Epidermal melanocyte (primary cell): ENCODE data around the gene GNAS-AS1.

Experiments
- DNase-seq: peaks from one replicate; pipeline ENCODE4 v3.0.0; 2011; ENCODE audit warnings: low spot score; ENCODE audit not compliant: insufficient read length

GNAS-AS1 gene

DNA sequence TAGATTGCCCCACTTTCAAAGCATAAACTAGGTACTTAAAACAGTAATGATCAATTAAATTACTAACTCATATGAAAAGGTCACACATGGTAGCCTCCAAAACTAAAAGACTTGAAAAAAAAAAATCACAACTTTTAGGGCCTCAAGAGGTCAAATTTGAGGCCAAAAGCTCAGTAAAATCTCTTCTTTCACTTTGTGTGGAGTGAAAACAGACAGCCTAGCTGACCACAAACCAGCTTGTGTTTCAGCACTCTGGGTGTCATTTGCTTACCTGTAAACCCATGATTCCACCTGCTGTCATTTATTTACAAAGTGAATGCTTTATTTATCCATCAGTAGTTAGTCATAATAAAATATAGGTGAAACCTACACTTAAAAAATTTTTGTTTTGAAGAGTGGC, 35.8 kb upstream of the GNAS-AS1 start:
- DNase-seq, result no peak

DNA sequence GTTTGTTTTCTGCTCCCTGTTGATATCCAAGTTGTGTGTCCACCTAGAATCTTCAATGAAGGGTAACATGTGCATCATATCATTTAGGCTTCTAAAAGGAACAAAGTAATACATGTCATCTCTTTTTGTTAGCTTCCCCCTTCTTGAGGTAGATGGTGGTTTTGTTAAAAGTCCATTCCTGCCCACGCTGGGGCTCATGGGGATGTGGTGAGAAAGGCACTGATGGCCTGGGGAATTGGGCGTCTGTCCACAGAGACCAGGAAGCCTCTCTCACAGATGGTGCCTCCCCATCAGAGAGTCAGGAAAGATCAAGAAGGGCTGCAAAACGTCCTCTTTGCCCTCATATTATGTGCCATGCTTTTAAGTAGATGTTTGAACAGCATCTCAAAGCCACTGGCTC, 34.3 kb upstream of the GNAS-AS1 start:
- no peak for DNase-seq

DNA sequence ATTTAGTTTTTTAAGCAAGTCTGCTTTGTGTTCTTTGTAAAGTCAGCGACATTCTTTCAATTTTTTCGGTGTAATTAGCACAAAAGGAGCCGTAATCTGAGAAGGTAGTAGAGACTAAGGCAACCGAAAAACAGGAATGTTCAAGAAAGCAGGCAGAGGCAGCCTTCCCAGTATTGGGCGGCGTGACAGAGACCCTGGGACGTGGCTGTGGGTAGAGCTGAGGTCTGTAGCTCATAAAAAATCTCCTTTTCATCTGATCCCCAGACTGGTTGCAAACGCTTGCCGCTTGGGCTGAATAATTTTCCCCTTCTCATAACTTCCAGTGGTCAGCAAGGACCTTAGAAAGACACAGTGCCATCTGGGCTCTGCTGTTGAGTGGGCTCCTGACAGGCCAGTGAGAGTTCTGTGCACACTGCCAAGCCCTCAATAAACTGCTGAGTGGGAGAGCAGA, 32.6 kb upstream of the GNAS-AS1 start:
- DNase-seq, result no peak

DNA sequence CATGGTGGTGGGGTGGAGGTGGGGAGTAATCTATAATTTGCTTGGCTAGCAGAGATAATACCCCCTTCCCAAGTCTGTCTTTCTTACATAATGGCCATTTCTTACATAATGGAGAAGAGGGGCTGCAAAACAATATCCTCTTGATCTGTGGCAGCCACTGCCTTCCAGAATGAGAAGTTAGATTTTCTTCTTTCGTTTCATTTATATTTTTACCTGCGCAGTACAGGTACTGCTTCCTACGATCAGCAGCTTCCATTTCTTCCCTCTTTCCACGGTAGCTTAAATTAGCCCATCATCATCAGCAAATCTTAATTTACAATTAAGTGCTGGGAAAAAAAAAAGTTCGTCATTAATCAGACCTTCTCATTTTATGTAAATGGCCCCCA, 32.0 kb upstream of the GNAS-AS1 start:
- DNase-seq, result no peak

DNA sequence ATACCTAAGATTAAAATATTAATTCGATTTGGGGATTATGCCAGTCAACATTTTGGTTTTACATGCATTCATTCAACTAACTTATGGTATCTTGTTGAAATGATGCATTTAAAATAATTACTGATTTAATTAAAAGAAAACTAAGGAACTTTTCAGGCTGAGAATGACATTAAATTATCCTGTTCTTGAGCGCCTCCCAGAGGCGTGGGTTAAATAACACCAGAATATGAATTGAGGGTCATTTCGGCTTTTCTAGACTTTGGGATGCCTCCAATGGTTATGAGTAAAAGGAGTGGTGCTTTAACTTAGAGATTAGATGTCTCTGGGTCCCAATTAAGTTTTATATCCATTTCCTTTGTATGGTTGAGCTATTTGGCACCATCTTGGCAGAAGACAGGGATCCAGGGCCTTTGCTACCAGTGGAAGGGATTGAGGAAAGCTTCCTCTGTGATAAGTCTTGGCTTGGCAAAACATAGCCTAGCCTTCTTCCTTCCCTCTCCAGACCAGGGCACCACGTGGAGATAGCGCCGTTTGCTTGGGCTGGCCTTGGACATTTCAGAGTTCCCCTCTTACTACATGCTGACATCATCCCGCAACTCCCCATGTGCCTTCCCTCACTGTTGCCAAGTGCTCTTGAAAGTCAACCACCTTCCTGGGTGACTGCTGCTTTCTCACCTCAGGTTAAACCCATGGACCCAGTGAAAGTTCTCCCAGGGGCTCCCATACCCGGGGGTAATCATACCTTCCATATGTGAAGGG, 30.5 kb upstream of the GNAS-AS1 start:
- DNase-seq, result no peak

DNA sequence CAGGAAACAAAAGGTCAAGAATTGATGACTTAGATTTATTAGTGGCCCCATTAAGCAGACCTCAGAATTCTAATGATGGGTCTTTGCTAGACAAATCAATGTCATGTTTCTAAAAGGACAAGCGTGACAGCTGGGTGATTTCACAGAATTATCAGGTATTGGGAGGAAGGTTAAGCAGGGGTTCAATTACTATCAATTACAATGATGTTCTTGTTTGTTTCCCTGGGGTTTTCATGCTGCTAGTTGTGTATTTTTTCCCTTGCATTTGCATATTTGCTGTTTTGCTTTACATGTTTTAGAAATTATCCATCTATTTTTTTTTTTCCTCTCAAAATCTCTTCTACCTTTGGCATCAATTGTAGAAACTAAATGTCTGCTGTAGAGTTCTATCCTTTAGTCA, 29.7 kb upstream of the GNAS-AS1 start:
- no peak for DNase-seq

DNA sequence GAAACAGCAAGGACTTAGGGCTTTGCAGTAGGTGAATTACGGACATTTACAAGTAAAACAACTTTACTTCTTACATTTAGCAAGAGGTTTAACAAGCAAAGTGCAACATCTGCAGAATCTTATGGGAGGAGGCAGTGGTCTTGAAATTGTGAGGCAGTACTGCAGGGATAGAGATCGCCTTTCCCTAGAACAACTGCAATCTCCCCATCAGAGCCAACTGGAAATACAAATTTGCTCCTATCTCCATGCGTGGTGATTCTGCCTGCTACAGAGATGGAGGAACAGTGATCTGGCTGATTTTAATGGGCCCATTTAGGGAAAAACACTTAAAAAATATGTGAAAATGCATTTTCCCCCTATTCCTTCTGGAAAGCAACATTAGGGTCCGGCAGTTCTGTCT, 27.7 kb upstream of the GNAS-AS1 start:
- no peak for DNase-seq

DNA sequence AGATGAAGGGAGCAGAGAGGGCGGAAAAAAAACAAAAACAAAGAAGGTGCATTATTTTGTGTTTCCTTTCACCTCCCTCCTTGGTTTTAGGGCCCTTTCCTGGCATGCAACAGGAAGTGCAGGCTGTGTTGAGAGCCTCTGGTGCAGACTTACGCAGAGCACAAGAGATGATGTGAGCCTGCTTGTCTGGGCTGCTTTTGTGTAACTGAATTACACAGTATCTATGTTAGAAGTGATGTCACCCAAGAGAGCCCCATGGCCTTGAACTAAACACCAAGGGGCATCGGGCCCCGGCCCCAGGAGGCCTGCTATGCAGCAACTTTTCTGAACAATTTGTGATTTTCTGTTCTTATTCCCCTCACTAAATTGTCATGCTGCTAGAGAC, 27.3 kb upstream of the GNAS-AS1 start:
- no peak for DNase-seq

DNA sequence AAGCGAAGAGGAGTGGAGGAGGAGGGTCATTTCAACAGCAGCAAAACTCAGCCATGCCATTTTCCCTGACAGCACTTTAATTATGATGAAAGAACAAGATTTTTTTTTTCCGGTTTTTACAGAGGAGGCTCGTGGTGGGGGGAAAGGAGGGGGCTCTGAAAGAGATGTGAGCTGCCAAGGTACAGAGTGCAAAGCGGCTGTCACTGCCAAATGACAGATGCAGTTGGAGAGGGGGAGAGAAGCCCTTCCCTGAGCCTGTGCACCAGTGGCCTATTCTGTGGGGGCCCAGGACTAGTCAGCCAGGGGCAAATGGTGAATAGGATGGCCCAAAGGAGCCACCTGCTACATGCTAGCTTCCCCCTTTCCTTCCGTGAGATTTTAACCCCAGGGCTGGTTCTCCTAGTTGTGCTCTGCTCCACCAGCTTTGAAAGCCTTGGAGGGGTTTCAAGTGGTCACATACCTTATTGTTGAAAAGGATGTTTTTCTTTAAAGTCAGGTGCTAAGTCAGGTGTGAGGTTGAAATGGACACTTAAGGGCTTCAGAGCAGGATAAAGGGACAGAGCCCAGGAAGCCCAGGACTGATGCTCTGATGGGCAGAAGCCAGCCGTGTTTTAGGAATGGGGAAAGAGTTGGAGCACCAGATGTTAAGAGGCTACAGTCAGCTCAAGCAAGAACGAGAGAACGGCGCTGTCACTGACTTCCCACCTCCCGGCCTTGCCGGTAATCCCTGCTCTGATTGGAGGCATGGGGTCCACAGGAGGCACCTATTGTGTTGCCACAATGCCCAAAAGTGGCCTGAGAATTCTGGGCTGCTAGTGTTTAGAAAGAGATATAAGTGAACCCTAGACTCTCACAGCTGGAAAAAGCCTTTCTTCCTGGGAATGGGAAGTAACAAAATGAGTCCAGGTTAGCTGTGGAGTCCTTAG, 26.6 kb upstream of the GNAS-AS1 start:
- no peak for DNase-seq

DNA sequence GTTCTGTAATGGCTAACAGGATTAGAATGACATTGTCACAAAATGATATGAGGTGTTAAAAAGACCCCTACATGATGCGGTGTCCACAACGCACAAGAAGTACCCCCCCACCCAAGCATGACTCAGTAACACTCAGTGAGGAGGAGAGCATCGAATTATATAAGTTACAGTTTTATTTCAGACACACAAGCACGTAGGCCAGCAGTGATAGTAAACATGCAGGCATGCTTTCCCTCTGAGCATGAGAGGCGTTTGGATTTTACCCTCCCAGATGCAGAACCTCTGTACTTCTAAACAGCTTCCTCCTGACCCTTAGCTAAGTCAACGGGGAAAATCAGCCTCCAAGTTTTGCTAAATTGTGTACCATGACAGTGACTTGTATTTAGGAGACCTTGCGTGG, 25.7 kb upstream of the GNAS-AS1 start:
- DNase-seq, result no peak

DNA sequence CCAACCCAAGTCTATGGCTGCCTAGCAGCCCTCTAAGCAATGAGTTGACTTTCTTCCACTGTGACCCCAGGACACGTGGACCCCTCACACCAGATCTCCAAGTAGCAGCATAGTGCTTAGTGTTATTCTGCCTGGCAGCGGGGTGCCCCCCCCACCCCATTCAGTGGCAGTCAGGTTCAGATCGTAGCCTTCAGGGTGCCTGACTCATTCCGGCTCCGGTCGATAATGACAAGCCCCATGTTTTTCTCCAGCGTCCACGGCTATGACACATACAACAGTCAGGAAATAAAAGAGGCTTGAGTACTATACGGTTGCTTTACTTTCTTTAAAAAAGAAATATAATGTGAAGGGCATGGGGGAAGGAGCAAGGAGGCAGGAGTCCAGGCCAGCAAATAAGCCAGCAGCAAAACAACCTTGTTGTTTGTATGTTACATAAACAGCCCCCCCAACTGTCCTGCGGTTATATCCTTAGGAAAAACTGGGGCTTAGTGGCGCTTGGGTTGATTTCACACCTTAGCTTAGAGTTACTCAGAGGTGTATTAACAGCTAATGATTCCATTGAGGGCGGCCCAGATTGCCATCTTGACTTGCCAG, 24.9 kb upstream of the GNAS-AS1 start:
- no peak for DNase-seq

DNA sequence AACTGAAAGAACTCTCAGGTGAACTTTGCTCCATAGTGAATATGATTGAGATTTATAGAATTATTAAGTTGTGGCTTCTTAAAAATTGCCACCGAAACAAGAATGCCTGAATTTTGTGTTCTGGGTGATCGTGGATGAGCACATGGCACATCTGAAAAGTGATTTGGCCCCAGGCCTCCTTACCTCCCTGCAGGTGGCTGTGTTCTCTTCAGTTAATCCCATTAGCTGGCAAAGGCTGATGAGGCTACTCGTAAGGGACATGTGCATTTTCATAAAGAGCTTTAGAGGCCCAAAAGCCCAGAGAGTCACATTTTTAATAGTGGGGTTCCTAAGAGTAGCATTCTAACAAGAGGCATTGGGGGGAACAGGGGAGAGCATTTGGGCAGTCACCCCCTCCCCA, 24.4 kb upstream of the GNAS-AS1 start:
- no peak for DNase-seq

DNA sequence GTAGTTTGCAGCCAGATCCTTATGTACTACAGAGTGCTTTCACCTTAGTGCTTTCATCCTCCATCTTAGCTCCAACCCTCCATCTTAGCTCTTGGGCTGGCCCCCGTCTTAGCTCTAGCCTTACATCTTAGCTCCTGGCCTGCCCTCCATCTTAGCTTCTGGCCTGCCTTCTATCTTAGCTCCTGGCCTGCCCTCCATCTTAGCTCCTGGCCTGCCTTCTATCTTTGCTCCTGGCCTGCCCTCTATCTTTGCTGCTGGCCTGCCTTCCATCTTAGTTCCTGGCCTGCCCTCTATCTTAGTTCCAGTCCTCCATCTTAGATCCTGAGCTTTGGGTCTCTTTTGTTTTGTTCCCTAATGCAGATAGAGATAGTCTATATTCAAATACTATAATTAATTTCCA, 23.8 kb upstream of the GNAS-AS1 start:
- no peak for DNase-seq

DNA sequence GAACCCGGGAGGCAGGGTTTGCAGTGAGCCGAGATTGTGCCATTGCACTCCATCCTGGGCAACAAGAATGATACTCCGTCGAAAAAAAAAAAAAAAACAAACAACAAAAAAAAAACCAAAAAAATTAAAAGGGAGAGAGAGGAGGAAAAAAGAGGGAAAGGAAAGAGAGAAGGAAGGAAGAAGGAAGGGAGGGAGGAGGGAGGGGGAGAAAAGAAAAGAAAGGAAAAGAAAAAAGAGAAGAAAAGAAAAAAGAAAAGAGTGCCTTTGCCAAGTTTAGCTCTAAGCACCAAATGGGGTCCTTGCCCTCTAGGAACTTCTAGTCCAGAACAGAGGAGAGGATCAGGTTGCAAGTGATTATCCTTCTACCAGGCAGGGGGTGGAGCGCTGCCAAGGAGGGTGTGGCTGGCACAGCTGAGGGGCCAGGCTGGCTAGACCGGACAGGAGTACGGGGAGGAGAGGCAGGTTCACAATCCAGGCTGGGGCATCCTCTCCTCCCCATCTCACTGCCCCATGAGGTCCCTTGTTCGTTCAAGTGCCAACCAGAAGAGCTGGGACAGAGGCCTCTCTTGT, 20.9 kb upstream of the GNAS-AS1 start:
- DNase-seq, result no peak

DNA sequence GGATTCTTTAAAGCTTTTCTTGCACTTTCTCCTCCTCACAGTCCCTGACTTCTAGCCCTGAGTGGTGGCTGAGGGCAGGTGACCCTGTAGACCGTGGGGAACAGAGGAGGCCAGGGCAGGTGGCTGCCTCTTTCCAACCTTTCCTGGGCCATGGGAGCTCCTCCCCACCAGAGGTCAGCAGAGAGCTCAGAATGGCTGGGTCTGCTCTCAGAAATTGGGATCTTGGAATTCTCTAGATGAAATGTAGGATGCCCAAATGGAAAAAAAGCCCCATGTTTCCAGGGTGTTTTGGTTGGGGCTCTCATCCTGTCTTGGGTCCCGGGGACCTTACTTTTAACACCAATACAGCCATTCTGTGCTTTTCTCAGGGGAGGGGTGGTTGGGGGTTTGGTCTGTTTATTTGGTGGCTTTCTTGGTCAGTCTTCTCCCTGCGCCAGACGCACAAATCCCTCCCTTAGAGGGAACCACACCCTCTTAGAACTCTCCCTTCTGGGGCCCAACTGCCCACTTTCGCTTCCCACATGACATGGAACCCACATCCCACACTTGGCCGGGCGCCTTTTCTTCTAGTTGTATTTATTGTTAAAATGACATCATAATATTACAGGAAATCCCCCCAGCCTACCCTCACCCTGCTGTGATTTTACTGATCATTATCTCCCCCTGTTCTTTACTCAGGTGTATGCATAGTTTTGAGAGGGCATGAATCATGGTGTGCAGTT, 19.8 kb upstream of the GNAS-AS1 start:
- peak; percentile 82 for DNase-seq

DNA sequence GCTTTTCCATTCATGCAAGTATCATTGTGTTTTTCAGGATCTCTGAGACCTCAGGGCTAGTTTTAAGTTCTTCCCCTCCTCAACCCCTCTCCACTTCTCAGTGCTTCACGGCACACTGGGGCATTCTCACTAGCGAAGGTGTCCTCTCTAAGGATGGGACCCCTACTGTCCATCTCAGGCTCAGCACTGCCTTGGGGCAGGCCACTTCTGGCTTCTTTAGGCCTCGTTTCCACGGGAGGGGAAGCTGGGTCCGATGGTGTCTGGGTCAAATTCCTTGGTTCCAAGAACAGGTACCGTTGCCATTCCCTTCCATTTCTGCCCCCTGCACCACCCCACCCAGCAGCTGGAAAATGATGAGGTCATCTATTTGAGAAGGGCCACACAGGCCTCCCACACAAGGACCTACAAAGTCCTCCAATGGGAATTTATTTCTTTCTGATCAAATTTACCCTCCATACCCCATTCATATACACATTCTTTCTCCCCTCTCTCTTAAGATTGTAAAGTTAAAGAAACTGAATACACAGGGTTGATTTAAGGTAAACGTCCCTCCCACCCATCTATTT, 19.0 kb upstream of the GNAS-AS1 start:
- DNase-seq, result no peak

DNA sequence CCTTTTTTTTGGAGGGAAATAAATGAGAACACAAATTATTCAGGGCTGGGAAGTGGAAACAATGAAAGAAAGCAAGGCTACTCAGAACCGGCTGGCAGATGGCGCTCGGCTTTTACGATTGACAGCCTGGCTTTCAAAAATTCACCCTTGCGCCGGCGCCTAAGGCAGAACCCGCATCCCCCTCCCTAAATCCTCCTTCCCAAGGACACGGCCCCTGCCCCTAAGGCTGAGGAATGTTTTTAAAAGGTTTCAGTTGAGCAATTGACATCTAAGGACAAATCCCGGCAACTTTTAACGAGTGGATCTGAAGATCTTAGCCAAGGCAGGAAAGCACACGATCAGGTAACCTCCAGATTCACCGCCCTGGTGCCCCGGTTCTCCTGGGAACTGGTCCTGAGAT, 18.1 kb upstream of the GNAS-AS1 start:
- DNase-seq, result no peak

DNA sequence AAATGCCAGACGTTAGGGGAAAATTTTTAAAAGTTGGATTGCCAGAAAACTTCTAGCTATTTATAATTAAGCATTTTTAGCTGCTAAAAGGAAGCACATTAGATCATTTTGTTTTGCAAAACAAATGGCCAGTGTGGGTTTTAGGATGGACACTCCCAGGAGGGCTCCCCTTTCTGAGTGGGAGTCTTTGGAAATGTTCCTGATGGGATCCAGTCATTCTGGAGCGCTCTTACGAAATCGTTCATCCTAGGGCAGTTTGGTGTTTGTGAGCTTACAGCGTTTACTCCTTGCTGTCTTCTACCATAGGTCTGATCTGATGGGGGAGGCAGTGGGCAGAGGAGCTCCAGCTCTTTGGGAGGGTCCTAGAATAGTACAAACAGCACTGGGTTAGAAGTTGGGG, 16.5 kb upstream of the GNAS-AS1 start:
- DNase-seq, result no peak

DNA sequence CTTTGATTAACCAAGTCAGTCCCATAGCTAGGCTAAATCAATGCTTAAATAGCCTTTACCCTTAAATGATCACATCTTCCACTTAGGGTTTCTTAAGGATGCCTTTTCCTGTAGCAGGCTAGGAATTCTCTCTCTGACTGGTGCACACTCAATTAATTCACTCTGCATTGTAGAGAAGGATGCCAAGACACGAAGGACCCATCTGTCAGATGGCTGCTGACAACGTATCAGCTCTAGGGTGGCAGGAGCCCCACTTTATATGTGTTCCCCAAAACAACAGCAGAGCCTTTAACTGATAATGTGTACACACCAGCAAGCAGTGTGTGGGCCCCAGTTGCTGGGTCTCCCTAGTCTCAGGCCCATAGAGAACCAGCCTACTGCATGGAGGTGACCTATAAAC, 15.1 kb upstream of the GNAS-AS1 start:
- no peak for DNase-seq

DNA sequence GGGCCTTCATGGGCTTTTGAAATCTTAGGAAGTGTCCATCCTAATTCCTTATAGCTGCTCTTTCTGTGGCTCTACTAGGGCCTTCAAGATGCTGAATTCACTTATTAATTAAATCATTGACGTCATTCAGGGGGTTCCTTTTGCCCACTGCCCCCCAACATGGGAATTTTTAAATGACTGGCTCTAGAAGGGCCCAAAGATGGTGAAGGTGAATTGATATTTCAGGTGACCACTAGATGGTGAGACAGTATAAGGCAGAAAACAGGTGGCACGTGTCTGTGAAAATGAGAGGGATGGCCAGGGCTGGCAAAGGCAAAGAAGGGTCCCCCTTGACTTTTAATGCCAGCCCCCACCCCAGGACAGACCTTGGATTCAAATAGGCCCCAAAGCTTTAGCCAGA, 13.6 kb upstream of the GNAS-AS1 start:
- no peak for DNase-seq
